CD4-positive, alpha-beta T cell (primary cell): ENCODE data around the gene GEMIN7. TPM values are rescaled to one million over a fixed set of nuclear protein-coding genes. Genes with fewer than 3 reads are reported as not detected.
"Not testable (repeated sequence)": the region's sequence is repeated elsewhere in the genome, so short reads cannot be mapped to it uniquely, and the experiment has no call there.

ENCODE experiments used
- ATAC-seq: fragments of 200-7000 bp; cut with Tn5 transposase; one replicate; pipeline ENCODE4 v1.10.0; 2022; ENCODE audit warnings: mild to moderate bottlenecking; ENCODE audit not compliant: poor library complexity
- CTCF ChIA-PET: fragments of 350-600 bp; sonication (Branson Sonifier 250); formaldehyde crosslinking; loops from one replicate; lab custom pipeline; 2021; ENCODE audit warnings: antibody characterized with exemption, inconsistent platforms; lab: Charles Lee
- POLR2A ChIA-PET: fragments of 350-600 bp; sonication (Branson Sonifier 250); formaldehyde crosslinking; loops from one replicate; lab custom pipeline; 2021; ENCODE audit warnings: antibody characterized with exemption, inconsistent platforms; lab: Charles Lee
- DNase-seq, 14 experiments: peaks; one replicate each; pipeline ENCODE4 v3.0.0-alpha.2; 2013 to 2020; ENCODE audit warnings: mixed read lengths in 2 of 14
- H3K27ac ChIP-seq, 2 donors: one replicate each; pipeline versions ENCODE4 v1.5.1 to v1.7.0; 2013; ENCODE audit warnings: low read length in 2 of 2, low read depth in 1 of 2, mild to moderate bottlenecking in 1 of 2
- H3K27me3 ChIP-seq, 2 experiments: 1 replicate in 1 of 2; 2 replicates in 1 of 2; pipeline versions ENCODE4 v1.6.1 to v1.7.0; 2013; ENCODE audit warnings: low read length in 2 of 2, control low read depth in 1 of 2, mild to moderate bottlenecking in 1 of 2, moderate library complexity in 1 of 2; ENCODE audit not compliant: insufficient read depth in 2 of 2, control insufficient read depth in 1 of 2
- H3K36me3 ChIP-seq: one replicate; pipeline ENCODE4 v1.6.1; 2013; ENCODE audit warnings: low read length, control low read depth; ENCODE audit not compliant: insufficient read depth
- H3K4me1 ChIP-seq: one replicate; pipeline ENCODE4 v1.6.1; 2013; ENCODE audit warnings: low read length, control low read depth; ENCODE audit not compliant: insufficient read depth
- H3K4me3 ChIP-seq: one replicate; pipeline ENCODE4 v1.5.1; 2013; ENCODE audit warnings: mild to moderate bottlenecking, low read length, moderate library complexity
- H3K9me3 ChIP-seq, 2 experiments: 1 replicate in 1 of 2; 2 replicates in 1 of 2; pipeline versions ENCODE4 v1.6.1 to v1.7.0; 2013; ENCODE audit warnings: low read length in 2 of 2, mild to moderate bottlenecking in 2 of 2, control low read depth in 1 of 2, moderate library complexity in 1 of 2; ENCODE audit not compliant: control insufficient read depth in 1 of 2, insufficient read depth in 1 of 2
- H3K27ac Mint-ChIP-seq: one replicate; pipeline ENCODE4 v1.8.0; 2020; ENCODE audit warnings: mixed read lengths
- H3K27me3 Mint-ChIP-seq: one replicate; pipeline ENCODE4 v1.8.0; 2021; ENCODE audit warnings: mixed read lengths
- H3K36me3 Mint-ChIP-seq: one replicate; pipeline ENCODE4 v1.8.0; 2021; ENCODE audit warnings: low read depth, mixed read lengths
- H3K4me1 Mint-ChIP-seq: one replicate; pipeline ENCODE4 v1.8.0; 2021; ENCODE audit warnings: low read depth, mixed read lengths
- H3K4me3 Mint-ChIP-seq: one replicate; pipeline ENCODE4 v1.8.0; 2020; ENCODE audit warnings: mild to moderate bottlenecking, mixed read lengths
- H3K9me3 Mint-ChIP-seq: one replicate; pipeline ENCODE4 v1.8.0; 2020; ENCODE audit warnings: mixed read lengths
- intact Hi-C, 2 experiments: fragments of 100-400 bp; cut with DNase I in 1 of 2; cut with micrococcal nuclease in 1 of 2; formaldehyde crosslinking; loops; one replicate each; pipeline versions ENCODE4 v1.15.1 to v1.9.0; 2023 to 2025; cut with DNase I, micrococcal nuclease
- total RNA-seq, 174 experiments: library from RNA in 2 of 174; stranded (reverse) in 2 of 174; gene quantifications; one replicate each; pipeline ENCODE4 v1.2.3 and lab custom pipeline; 2021 to 2026
- TF ChIP-seq, protein P1 (sequence below): fragments of 200-600 bp; IDR thresholded peaks from one replicate; pipeline ENCODE4 v1.8.0; 2022; ENCODE audit warnings: antibody characterized with exemption, mild to moderate bottlenecking

GEMIN7 gene
- total RNA-seq, 2 experiments from 2014 or later = 4.0 to 4.8 TPM

DNA sequence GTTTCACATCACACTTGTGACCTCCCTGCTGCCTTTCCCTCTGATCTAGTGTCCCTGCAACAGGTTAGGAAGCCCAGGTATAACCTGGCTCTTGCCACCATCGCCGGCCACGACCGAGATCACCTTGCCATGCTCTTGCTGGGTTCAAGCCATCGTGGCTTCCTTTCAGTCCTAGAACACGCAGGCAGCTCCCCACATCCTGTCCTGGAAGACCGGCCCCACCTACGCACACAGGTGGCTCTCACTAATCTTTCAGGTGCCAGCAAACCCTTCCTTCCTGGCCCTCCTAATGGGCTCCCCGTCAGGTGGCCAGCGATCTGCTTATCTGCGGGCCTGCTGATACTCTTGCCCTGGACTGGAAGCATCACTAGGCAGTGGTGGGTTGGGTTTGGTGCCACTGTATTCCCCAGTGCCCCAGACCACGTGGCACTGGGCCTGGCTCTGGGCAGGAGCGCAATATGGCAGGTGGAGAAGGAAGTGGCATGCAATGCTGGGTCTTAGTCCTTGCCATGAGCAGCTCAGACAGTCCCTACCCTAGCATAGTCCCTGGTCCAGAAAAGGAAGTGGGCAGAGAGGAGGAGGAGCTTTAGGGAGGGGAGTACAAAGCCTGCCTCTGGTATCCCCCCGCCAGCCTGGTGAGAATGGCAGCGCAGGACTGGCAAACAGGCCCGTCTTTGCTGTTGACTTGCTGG lies 25.7 kb downstream of the GEMIN7 start:
- TF ChIP-seq, protein P1, sequence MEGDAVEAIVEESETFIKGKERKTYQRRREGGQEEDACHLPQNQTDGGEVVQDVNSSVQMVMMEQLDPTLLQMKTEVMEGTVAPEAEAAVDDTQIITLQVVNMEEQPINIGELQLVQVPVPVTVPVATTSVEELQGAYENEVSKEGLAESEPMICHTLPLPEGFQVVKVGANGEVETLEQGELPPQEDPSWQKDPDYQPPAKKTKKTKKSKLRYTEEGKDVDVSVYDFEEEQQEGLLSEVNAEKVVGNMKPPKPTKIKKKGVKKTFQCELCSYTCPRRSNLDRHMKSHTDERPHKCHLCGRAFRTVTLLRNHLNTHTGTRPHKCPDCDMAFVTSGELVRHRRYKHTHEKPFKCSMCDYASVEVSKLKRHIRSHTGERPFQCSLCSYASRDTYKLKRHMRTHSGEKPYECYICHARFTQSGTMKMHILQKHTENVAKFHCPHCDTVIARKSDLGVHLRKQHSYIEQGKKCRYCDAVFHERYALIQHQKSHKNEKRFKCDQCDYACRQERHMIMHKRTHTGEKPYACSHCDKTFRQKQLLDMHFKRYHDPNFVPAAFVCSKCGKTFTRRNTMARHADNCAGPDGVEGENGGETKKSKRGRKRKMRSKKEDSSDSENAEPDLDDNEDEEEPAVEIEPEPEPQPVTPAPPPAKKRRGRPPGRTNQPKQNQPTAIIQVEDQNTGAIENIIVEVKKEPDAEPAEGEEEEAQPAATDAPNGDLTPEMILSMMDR = no peak
- intact Hi-C loops = loop anchor here in 1 of 2 experiments (5.0 kb wide), 1 partner anchor 82 kb away; no protein-coding TSS in a partner anchor
- Mint-ChIP-seq H3K27me3 (no peaks in the 10 kb centered on the region), H3K9me3 (no peaks in the 10 kb centered on the region), H3K4me3 (peak overlapping the region; percentile 52), H3K4me1 (peaks cover 48% of the 10 kb centered on the region), H3K27ac (peak overlapping the region; percentile 18), H3K36me3 (no peaks in the 10 kb centered on the region)
- H3K27me3 ChIP-seq = no peaks in the 10 kb centered on the region
- no peak overlapping the region for H3K27ac ChIP-seq
- peaks cover 6% of the 10 kb centered on the region for H3K36me3 ChIP-seq
- no peak overlapping the region for H3K4me3 ChIP-seq
- ChIA-PET POLR2A (interaction anchor here (4.8 kb wide), 1 partner anchor 12 kb away, joined by 71 read pairs; the partner anchor contains the start of gene PPP1R37), CTCF (interaction anchor here (1.0 to 1.8 kb wide), 2 partner anchors 17 to 74 kb away, joined by 4 read pairs; partner anchors contain the start of genes BLOC1S3 and TRAPPC6A)
- ATAC-seq (no peak), DNase-seq (peak in 3 of 14 experiments; percentile 34 to 50 (median 38))
- peaks cover 37% of the 10 kb centered on the region for H3K4me1 ChIP-seq
- no peaks in the 10 kb centered on the region for H3K9me3 ChIP-seq

DNA sequence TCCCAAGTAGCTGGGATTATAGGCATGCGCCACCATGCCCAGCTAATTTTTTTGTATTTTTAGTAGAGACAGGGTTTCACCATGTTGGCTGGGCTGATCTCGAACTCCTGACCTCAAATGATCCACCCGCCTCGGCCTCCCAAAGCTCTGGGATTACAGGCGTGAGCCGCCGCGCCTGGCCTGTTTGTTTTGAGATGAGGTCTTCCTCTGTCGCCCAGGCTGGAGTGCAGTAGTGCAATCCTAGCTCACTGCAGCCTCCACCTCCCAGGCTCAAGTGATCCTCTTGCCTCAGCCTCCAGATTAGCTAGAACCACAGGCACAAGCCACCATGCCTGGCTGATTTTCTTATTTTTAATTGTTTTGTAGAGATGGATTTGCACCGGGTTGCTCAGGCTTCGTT lies 27.3 kb downstream of the GEMIN7 start:
- H3K27me3 ChIP-seq, H3K9me3 Mint-ChIP-seq, CTCF ChIA-PET, H3K4me3 ChIP-seq, H3K27ac Mint-ChIP-seq, H3K36me3 Mint-ChIP-seq, intact Hi-C loops, H3K27me3 Mint-ChIP-seq, ATAC-seq, DNase-seq, H3K27ac ChIP-seq, H3K9me3 ChIP-seq, H3K36me3 ChIP-seq, H3K4me3 Mint-ChIP-seq: not testable (repeated sequence)
- H3K4me1 Mint-ChIP-seq = peaks cover 45% of the 10 kb centered on the region
- POLR2A ChIA-PET = interaction anchor here (0.8 kb wide), 1 partner anchor 14 kb away, joined by 3 read pairs; the partner anchor contains the start of gene PPP1R37
- peaks cover 42% of the 10 kb centered on the region for H3K4me1 ChIP-seq

DNA sequence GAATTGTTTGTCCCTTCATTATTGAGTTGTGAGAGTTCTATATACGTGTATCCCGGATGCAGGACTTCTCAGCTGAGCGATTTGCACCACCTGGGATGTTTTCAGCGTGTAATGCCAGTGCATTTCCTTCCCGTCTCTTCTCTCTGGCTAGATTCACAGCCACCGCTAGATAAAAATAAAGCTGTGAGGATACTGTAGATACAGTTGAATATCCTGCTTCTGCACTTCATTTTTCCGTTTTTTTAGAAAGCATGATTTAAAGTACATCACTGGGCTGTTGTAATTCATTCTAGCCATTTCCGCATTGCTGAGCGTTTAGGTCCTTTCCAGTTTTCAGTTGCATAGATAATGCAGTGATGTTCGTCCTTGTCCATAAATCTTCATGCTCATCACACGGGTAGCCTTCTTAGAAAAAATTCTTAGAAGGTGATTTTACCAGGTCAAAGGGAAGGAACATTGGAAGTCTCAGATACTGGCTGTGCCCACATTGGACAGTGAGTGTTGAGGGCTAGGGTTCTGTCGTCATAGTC lies 28.6 kb downstream of the GEMIN7 start:
- no peaks in the 10 kb centered on the region for H3K27me3 ChIP-seq
- intact Hi-C loops = no loop called here
- Mint-ChIP-seq H3K36me3 (no peaks in the 10 kb centered on the region), H3K4me3 (no peak overlapping the region), H3K27me3 (no peaks in the 10 kb centered on the region), H3K4me1 (peaks cover 39% of the 10 kb centered on the region), H3K9me3 (no peaks in the 10 kb centered on the region), H3K27ac (no peak overlapping the region)
- no peak overlapping the region for H3K4me3 ChIP-seq
- H3K4me1 ChIP-seq = peaks cover 35% of the 10 kb centered on the region
- TF ChIP-seq, protein P1 = no peak
- ATAC-seq (no peak), DNase-seq (no peak)
- ChIA-PET CTCF (no interaction called here), POLR2A (no interaction called here)
- H3K36me3 ChIP-seq = no peaks in the 10 kb centered on the region
- H3K27ac ChIP-seq = no peak overlapping the region
- H3K9me3 ChIP-seq = no peaks in the 10 kb centered on the region
